PC-9 (cell line): ENCODE data around the gene B4GALT3. TPM values are rescaled to one million over a fixed set of nuclear protein-coding genes. Genes with fewer than 3 reads are reported as not detected.
A peak's percentile ranks its signal among the peaks of the same experiment; 100 is the strongest.

Experiments used
- BruUV-seq: library from RNA; stranded (reverse); fragments of 400-500 nt; replicated peaks from 2 replicates; lab custom pipeline; 2021; lab: Mats Ljungman, UMichigan
- CTCF ChIA-PET: fragments of 300-600 bp; sonication (Branson Sonifier 250); formaldehyde crosslinking; loops from one replicate; lab custom pipeline; 2022; ENCODE audit warnings: antibody characterized with exemption; lab: Charles Lee
- POLR2A ChIA-PET: fragments of 300-600 bp; sonication (Branson Sonifier 250); formaldehyde crosslinking; loops from one replicate; lab custom pipeline; 2022; ENCODE audit warnings: antibody characterized with exemption; ENCODE audit not compliant: unreplicated experiment; lab: Charles Lee
- DNase-seq, 2 experiments: peaks; one replicate each; pipeline versions ENCODE4 v3.0.0 to v3.0.0-alpha.2; 2015 to 2022; ENCODE audit warnings: mixed read lengths in 1 of 2
- H2AFZ ChIP-seq: fragments of 200-600 bp; sonication (generic); 2 replicates; pipeline ENCODE4 v1.8.1; 2017; ENCODE audit warnings: antibody characterized with exemption
- H3F3A ChIP-seq: fragments of 200-600 bp; sonication (generic); 2 replicates; pipeline ENCODE4 v1.8.1; 2017; ENCODE audit warnings: antibody characterized with exemption, mild to moderate bottlenecking, low read depth; ENCODE audit not compliant: insufficient read depth
- H3K27ac ChIP-seq: fragments of 200-600 bp; sonication (generic); 2 replicates; pipeline ENCODE4 v1.6.1; 2016; ENCODE audit warnings: mixed run types
- H3K27me3 ChIP-seq: fragments of 200-600 bp; sonication (generic); 2 replicates; pipeline ENCODE4 v1.6.1; 2016; ENCODE audit warnings: low read depth, mixed run types; ENCODE audit not compliant: insufficient read depth
- H3K36me3 ChIP-seq: fragments of 200-600 bp; sonication (generic); 2 replicates; pipeline ENCODE4 v1.6.1; 2016; ENCODE audit warnings: low read depth, mixed run types
- H3K4me1 ChIP-seq: fragments of 200-600 bp; sonication (generic); replicated peaks from 2 replicates; pipeline ENCODE4 v1.6.1; 2016; ENCODE audit warnings: mixed run types; ENCODE audit not compliant: insufficient read depth
- H3K4me2 ChIP-seq: fragments of 200-600 bp; sonication (generic); 2 replicates; pipeline ENCODE4 v1.6.1; 2017; ENCODE audit warnings: mixed run types
- H3K4me3 ChIP-seq: fragments of 200-600 bp; sonication (generic); 2 replicates; pipeline ENCODE4 v1.6.1; 2016; ENCODE audit warnings: mixed run types
- H3K79me2 ChIP-seq: fragments of 200-600 bp; sonication (generic); 2 replicates; pipeline ENCODE4 v1.6.1; 2017; ENCODE audit warnings: low read depth, mixed run types
- H3K9me2 ChIP-seq: fragments of 200-600 bp; sonication (generic); 2 replicates; pipeline ENCODE4 v1.8.1; 2017; ENCODE audit warnings: mild to moderate bottlenecking; ENCODE audit not compliant: insufficient read depth
- H3K9me3 ChIP-seq: fragments of 200-600 bp; sonication (generic); 2 replicates; pipeline ENCODE4 v1.8.1; 2016; ENCODE audit warnings: low read depth; ENCODE audit not compliant: insufficient read depth
- H4K20me1 ChIP-seq: fragments of 200-600 bp; sonication (generic); 2 replicates; pipeline ENCODE4 v1.8.1; 2017; ENCODE audit not compliant: insufficient read depth
- EZH2 ChIP-seq: fragments of 200-600 bp; sonication (generic); IDR thresholded peaks from 2 replicates; pipeline ENCODE4 v1.8.0; 2017; ENCODE audit warnings: antibody characterized with exemption, low read depth
- intact Hi-C: fragments of 100-400 bp; cut with micrococcal nuclease; formaldehyde crosslinking; loops from one replicate; pipeline ENCODE4 v1.10.0; 2022; ENCODE audit not compliant: unreplicated experiment
- total RNA-seq: library from RNA; stranded (reverse); gene quantifications from 2 replicates; pipeline ENCODE4 v1.2.3, GENCODE V29; 2021
- TF ChIP-seq, protein P1 (sequence below): fragments of 200-600 bp; sonication (generic); conservative IDR thresholded peaks from 2 replicates; pipeline ENCODE4 v1.6.1; 2017; ENCODE audit warnings: mixed run types, antibody characterized with exemption, mild to moderate bottlenecking, moderate library complexity

The B4GALT3 gene
- total RNA-seq, 1 experiment from 2014 or later = 35.5 TPM

DNA sequence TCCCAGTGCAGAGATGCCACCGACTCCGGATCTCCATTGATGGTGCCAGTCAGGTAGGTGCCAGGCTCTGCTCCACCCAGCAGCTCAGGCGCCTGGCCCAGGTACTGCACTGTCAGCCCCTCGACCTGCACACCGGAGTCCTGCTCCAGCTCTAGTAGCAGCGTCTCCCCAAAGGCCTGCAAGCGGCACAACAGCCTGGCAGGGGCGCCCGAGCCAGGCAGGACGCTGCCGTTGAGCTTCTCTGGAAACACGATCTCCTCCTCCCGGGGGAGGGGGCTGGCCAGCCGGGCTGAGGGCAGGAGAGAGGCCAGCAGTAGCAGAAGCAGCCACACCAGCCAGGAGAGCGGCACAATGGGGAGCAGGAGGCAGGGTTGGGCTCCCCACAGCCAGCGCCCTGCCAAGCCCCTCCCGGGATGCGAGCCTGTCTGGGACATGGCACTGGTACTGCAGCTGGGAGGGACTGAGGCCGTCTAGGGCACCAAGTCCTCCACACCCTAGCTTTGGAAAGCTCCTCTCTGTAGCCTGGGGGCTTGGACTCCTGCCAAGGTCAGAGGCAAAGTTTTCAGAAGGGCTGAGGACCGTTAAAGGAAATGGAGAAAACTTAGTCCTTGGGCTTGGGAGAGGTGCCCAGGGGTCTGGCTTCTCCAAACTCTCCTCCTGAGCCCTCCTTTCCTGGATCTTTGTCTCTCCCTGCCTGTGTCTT, 21.0 kb upstream of the B4GALT3 start:
- Histone ChIP-seq H3K27me3 (no peaks in the 10 kb centered on the region), H3K9me3 (no peaks in the 10 kb centered on the region), H3K4me1 (peaks cover 19% of the 10 kb centered on the region), H4K20me1 (no peaks in the 10 kb centered on the region), H3K27ac (no peak overlapping the region), H2AFZ (no peak overlapping the region), H3K36me3 (no peaks in the 10 kb centered on the region), H3K4me3 (no peak overlapping the region), H3K79me2 (peaks cover 9% of the 10 kb centered on the region), H3K4me2 (peak overlapping the region; percentile 54), H3F3A (peaks cover 13% of the 10 kb centered on the region; the same call in 1 of the 2 replicates), H3K9me2 (no peaks in the 10 kb centered on the region)
- intact Hi-C loops = no loop called here
- BruUV-seq = no TSS peak
- TF ChIP-seq, protein P1, sequence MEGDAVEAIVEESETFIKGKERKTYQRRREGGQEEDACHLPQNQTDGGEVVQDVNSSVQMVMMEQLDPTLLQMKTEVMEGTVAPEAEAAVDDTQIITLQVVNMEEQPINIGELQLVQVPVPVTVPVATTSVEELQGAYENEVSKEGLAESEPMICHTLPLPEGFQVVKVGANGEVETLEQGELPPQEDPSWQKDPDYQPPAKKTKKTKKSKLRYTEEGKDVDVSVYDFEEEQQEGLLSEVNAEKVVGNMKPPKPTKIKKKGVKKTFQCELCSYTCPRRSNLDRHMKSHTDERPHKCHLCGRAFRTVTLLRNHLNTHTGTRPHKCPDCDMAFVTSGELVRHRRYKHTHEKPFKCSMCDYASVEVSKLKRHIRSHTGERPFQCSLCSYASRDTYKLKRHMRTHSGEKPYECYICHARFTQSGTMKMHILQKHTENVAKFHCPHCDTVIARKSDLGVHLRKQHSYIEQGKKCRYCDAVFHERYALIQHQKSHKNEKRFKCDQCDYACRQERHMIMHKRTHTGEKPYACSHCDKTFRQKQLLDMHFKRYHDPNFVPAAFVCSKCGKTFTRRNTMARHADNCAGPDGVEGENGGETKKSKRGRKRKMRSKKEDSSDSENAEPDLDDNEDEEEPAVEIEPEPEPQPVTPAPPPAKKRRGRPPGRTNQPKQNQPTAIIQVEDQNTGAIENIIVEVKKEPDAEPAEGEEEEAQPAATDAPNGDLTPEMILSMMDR = no peak
- TF ChIP-seq EZH2 = no peak
- DNase-seq = peak; percentile 56 to 76
- CTCF ChIA-PET = interaction anchor here (0.7 to 1.1 kb wide), 2 partner anchors 27 to 191 kb away, joined by 3 read pairs; partner anchors contain the start of gene TOMM40L
- POLR2A ChIA-PET = no interaction called here

DNA sequence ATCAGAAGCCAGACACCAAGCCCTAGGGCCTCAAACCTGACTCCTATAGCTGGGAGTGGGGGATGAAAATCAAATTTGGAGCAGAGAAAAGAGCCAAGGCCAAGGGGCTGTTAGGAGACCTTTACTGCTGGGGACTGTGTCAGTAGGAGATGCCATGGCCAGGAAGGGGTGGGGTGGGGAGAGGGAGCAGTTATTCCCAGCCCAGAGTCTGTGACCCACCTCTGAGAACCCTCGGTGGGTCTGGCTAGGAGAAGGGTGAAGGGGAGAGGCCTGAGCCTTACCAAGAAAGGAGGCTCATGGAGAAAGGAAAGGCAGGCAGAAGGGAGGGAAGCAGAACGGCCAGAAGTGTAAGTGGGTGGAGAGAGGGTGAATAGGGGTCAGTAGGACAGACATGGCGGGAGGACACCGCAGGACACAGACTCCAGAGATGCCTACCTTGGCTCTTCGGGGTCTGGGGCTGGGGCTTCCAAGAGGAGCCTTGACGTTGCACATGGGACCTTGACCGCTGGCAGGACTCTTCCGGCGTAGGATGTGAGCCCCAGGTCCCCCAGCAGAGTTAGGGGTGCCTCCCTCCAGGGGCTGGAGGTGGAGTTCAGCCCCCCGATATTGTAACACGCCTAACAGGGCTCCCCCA, 20.4 kb upstream of the B4GALT3 start:
- TF ChIP-seq, protein P1 = no peak
- no peak for TF ChIP-seq EZH2
- no peaks in the 10 kb centered on the region for H3K27me3 ChIP-seq
- H3K36me3 ChIP-seq = no peaks in the 10 kb centered on the region
- ChIA-PET CTCF (interaction anchor here (0.7 to 1.1 kb wide), 2 partner anchors 28 to 192 kb away, joined by 3 read pairs; partner anchors contain the start of gene TOMM40L), POLR2A (no interaction called here)
- H3K4me3 ChIP-seq = no peak overlapping the region
- H2AFZ ChIP-seq = no peak overlapping the region
- H3K9me2 ChIP-seq = no peaks in the 10 kb centered on the region
- peaks cover 10% of the 10 kb centered on the region; the same call in 1 of the 2 replicates for H3F3A ChIP-seq
- DNase-seq = no peak
- no peak overlapping the region for H3K27ac ChIP-seq
- peaks cover 3% of the 10 kb centered on the region; the same call in 1 of the 2 replicates for H3K79me2 ChIP-seq
- no peaks in the 10 kb centered on the region for H3K9me3 ChIP-seq
- no TSS peak for BruUV-seq
- peak overlapping the region; percentile 54 for H3K4me2 ChIP-seq
- peaks cover 13% of the 10 kb centered on the region for H3K4me1 ChIP-seq
- H4K20me1 ChIP-seq = no peaks in the 10 kb centered on the region
- intact Hi-C loops = no loop called here

DNA sequence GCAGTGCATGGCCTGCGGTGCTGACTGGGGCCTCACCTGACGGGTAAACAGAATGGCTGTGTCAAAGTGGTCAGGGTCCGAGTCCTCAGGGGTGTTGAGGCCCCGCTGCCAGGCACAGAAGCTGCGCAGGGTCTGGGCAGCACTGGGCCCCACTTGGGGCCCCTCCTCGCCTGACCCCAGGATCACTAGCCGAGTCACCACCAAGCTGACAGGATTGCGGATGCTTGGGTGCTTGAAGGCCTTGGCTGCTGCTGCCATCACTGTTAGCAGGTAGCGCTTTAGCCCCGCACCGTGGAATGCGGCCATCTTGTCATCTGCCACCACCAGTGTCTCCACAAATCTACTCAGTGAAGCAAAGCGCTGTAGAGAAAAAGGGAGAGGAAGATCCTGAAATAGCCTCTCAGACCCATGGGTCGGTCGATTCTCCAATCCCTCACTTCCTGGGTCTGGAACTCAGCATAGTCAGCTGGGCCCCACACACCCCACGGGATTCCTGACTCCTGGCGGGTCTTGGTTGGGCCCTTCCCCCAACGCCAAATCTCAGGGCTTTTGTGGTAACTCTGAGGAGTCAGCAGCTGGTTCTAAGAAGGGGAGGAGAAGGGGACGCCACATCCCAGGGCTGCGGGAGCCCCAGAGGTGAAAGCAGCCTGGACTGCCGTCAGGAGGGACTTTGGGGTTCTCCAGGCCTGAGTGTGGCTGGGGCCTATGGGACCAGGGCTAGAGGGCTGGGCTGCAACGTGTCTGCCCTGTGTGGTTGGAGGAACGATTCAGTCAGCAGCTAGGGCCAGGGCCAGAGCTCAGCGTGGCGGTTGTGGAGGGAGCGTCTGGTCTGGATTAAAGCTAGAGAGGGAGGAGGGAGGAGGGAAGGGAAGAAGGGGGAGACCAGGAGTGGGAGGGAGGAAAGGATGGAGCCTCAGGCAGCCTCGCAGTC, 19.5 kb upstream of the B4GALT3 start:
- H4K20me1 ChIP-seq = no peaks in the 10 kb centered on the region
- intact Hi-C loops = no loop called here
- ChIA-PET CTCF (no interaction called here), POLR2A (no interaction called here)
- H3K9me2 ChIP-seq = no peaks in the 10 kb centered on the region
- peaks cover 13% of the 10 kb centered on the region for H3K4me1 ChIP-seq
- TF ChIP-seq, protein P1 = no peak
- no peak for TF ChIP-seq EZH2
- no peak for DNase-seq
- H3K27ac ChIP-seq = no peak overlapping the region
- no peaks in the 10 kb centered on the region for H3K36me3 ChIP-seq
- no peaks in the 10 kb centered on the region for H3K27me3 ChIP-seq
- BruUV-seq = no TSS peak
- no peak overlapping the region for H3K4me2 ChIP-seq
- H2AFZ ChIP-seq = no peak overlapping the region
- H3K9me3 ChIP-seq = no peaks in the 10 kb centered on the region
- H3F3A ChIP-seq = peaks cover 5% of the 10 kb centered on the region; the same call in 1 of the 2 replicates
- H3K4me3 ChIP-seq = no peak overlapping the region
- no peaks in the 10 kb centered on the region for H3K79me2 ChIP-seq
